Erythroblast (primary cell): ENCODE measurements around the gene ZNF559.

ENCODE experiments used
- GATA1 ChIP-seq: IDR thresholded peaks from 2 replicates; pipeline ENCODE4 v1.6.1; 2011; ENCODE audit warnings: low read depth, mild to moderate bottlenecking, control low read depth, low read length, moderate library complexity
- POLR2A ChIP-seq: IDR thresholded peaks from 2 replicates; pipeline ENCODE4 v1.6.1; 2011; ENCODE audit warnings: mild to moderate bottlenecking, low read length

DNA sequence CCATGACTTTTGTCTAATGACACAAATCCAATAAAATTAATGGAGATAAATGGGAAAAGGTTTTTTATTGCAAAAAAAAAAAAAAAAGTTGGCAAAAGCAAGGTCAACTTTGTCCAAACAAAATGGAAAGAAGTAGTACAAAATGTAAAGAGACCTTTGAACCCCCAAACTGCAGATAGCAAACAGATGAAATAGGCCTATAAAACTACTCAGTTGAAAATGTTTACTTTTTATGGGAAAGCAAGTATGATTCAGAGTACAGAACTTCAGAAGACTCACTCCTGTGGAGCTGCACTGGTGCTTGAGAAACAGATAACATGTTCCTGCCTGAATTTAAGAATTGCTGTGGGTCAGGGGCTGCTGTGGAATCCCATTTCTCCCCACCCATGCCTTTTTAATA, 29.0 kb downstream of the ZNF559 start:
- TF ChIP-seq POLR2A (no peak), GATA1 (no peak)
